Suppressor macrophage treated with lipopolysaccharide for 4 hours (primary cell): ENCODE measurements around the gene TTLL10.

ENCODE experiments used
- DNase-seq: peaks from one replicate; pipeline ENCODE4 v3.0.0-alpha.2; 2020

Gene TTLL10

GRCh38 chr1:1173793-1174415 lies at the start of gene TTLL10:
TSS of gene TTLL10 (plus strand) at chr1:1173880. CDS start at chr1:1179216, 5,336 bp downstream.
- no peak for DNase-seq

- DNase-seq, result no peak
Observed at GRCh38 chr1:1124508-1124785, 49.2 kb upstream of the TTLL10 start.

GRCh38 chr1:1124786-1125642 lies 48.7 kb upstream of the TTLL10 start:
- no peak for DNase-seq

GRCh38 chr1:1125945-1126344 lies 47.7 kb upstream of the TTLL10 start:
- no peak for DNase-seq

GRCh38 chr1:1127551-1128451 lies 45.9 kb upstream of the TTLL10 start:
- no peak for DNase-seq

- no peak for DNase-seq
Observed at GRCh38 chr1:1128454-1129139, 45.1 kb upstream of the TTLL10 start.

GRCh38 chr1:1129381-1129821 lies 44.3 kb upstream of the TTLL10 start:
- no peak for DNase-seq

- DNase-seq, result no peak
Observed at GRCh38 chr1:1130206-1131120, 43.2 kb upstream of the TTLL10 start.

- no peak for DNase-seq
Observed at GRCh38 chr1:1132042-1132950, 41.4 kb upstream of the TTLL10 start.

- DNase-seq, result no peak
Observed at GRCh38 chr1:1132956-1133750, 40.5 kb upstream of the TTLL10 start.

- DNase-seq, result no peak
Observed at GRCh38 chr1:1134300-1134970, 39.2 kb upstream of the TTLL10 start.

- no peak for DNase-seq
Observed at GRCh38 chr1:1135339-1136136, 38.1 kb upstream of the TTLL10 start.

GRCh38 chr1:1136547-1137230 lies 37.0 kb upstream of the TTLL10 start:
- DNase-seq, result no peak

GRCh38 chr1:1137256-1138045 lies 36.2 kb upstream of the TTLL10 start:
- DNase-seq, result no peak

- DNase-seq, result no peak
Observed at GRCh38 chr1:1140673-1141072, 33.0 kb upstream of the TTLL10 start.

- DNase-seq, result no peak
Observed at GRCh38 chr1:1141244-1141910, 32.3 kb upstream of the TTLL10 start.
